Thoracic aorta (tissue), 2 donors: ENCODE measurements around the gene ZNF280D. TPM values are rescaled to one million over a fixed set of nuclear protein-coding genes. Genes with fewer than 3 reads are reported as not detected.

Experiments used
- ATAC-seq: fragments of 150-250 bp; one replicate; pipeline ENCODE4 v1.8.0; 2017; ENCODE audit warnings: low read depth; ENCODE audit not compliant: insufficient number of reproducible peaks, low FRiP score
- DNase-seq: peaks from one replicate; pipeline ENCODE4 v3.0.0-alpha.2; 2020; ENCODE audit warnings: low spot score
- H3K27ac ChIP-seq, 2 donors: fragments of 200-600 bp; sonication (generic); 1 replicate in 1 of 2; 2 replicates in 1 of 2; pipeline ENCODE4 v1.5.1; 2016; ENCODE audit warnings: mild to moderate bottlenecking in 2 of 2, moderate library complexity in 2 of 2
- H3K27me3 ChIP-seq: fragments of 200-600 bp; sonication (generic); replicated peaks from 2 replicates; pipeline ENCODE4 v1.6.0; 2016; ENCODE audit warnings: mild to moderate bottlenecking; ENCODE audit not compliant: insufficient read depth
- H3K36me3 ChIP-seq: fragments of 200-600 bp; sonication (generic); one replicate; pipeline ENCODE4 v1.5.1; 2016
- H3K4me1 ChIP-seq, 2 donors: fragments of 200-600 bp; sonication (generic); 1 replicate in 1 of 2; 2 replicates in 1 of 2; pipeline versions ENCODE4 v1.5.1 to v1.6.0; 2016; ENCODE audit warnings: low read depth in 2 of 2, mild to moderate bottlenecking in 1 of 2; ENCODE audit not compliant: control insufficient read depth in 1 of 2
- H3K4me3 ChIP-seq: fragments of 200-600 bp; sonication (generic); 2 replicates; pipeline ENCODE4 v1.5.1; 2016; ENCODE audit warnings: mild to moderate bottlenecking
- H3K9me3 ChIP-seq: fragments of 200-600 bp; sonication (generic); 2 replicates; pipeline ENCODE4 v1.5.1; 2016
- CTCF ChIP-seq: fragments of 200-600 bp; sonication (generic); IDR thresholded peaks from one replicate; pipeline ENCODE4 v1.5.1; 2019; ENCODE audit warnings: antibody characterized with exemption
- total RNA-seq, 2 donors: library from RNA; depleted of rRNA; stranded (reverse); fragments of >200 nt; gene quantifications; one replicate each; pipeline versions ENCODE4 v1.1.0 to v1.2.3, GENCODE V29; 2016

Gene ZNF280D
- total RNA-seq, 2 donors from 2014 or later: 50.0 to 55.1 TPM

- H3K4me3 ChIP-seq: no peak overlapping the region
- H3K27ac ChIP-seq: no peak overlapping the region
- no peaks in the 10 kb centered on the region for H3K9me3 ChIP-seq
- DNase-seq (no peak), ATAC-seq (no peak)
- H3K4me1 ChIP-seq: peaks cover 0 to 5% of the 10 kb centered on the region in 2 donors
- H3K27me3 ChIP-seq: no peaks in the 10 kb centered on the region
- no peaks in the 10 kb centered on the region for H3K36me3 ChIP-seq
- no peak for TF ChIP-seq CTCF
Observed at GRCh38 chr15:56776839-56777238, 43.5 kb upstream of the ZNF280D start.

- DNase-seq (no peak), ATAC-seq (no peak)
- Histone ChIP-seq H3K27ac (no peak overlapping the region), H3K27me3 (no peaks in the 10 kb centered on the region), H3K4me3 (no peak overlapping the region), H3K36me3 (no peaks in the 10 kb centered on the region), H3K9me3 (no peaks in the 10 kb centered on the region), H3K4me1 (peaks cover 0 to 5% of the 10 kb centered on the region in 2 donors)
- no peak for TF ChIP-seq CTCF
Observed at GRCh38 chr15:56775641-56776040, 42.3 kb upstream of the ZNF280D start.

GRCh38 chr15:56774356-56774755 lies 41.0 kb upstream of the ZNF280D start:
- DNase-seq (no peak), ATAC-seq (no peak)
- Histone ChIP-seq H3K27ac (no peak overlapping the region), H3K4me1 (peaks cover 0 to 5% of the 10 kb centered on the region in 2 donors), H3K9me3 (no peaks in the 10 kb centered on the region), H3K27me3 (no peaks in the 10 kb centered on the region), H3K36me3 (no peaks in the 10 kb centered on the region), H3K4me3 (no peak overlapping the region)
- TF ChIP-seq CTCF: no peak

GRCh38 chr15:56772868-56773639 lies 39.7 kb upstream of the ZNF280D start:
- DNase-seq (no peak), ATAC-seq (no peak)
- Histone ChIP-seq H3K27me3 (no peaks in the 10 kb centered on the region), H3K4me1 (peaks cover 0 to 5% of the 10 kb centered on the region in 2 donors), H3K4me3 (no peak overlapping the region), H3K9me3 (no peaks in the 10 kb centered on the region), H3K27ac (no peak overlapping the region), H3K36me3 (no peaks in the 10 kb centered on the region)
- TF ChIP-seq CTCF: no peak

- H3K9me3 ChIP-seq: no peaks in the 10 kb centered on the region
- H3K4me1 ChIP-seq: peaks cover 0 to 2% of the 10 kb centered on the region in 2 donors
- no peak for TF ChIP-seq CTCF
- H3K36me3 ChIP-seq: no peaks in the 10 kb centered on the region
- H3K4me3 ChIP-seq: no peak overlapping the region
- H3K27ac ChIP-seq: no peak overlapping the region
- ATAC-seq (no peak), DNase-seq (no peak)
- no peaks in the 10 kb centered on the region for H3K27me3 ChIP-seq
Observed at GRCh38 chr15:56770173-56770572, 36.9 kb upstream of the ZNF280D start.
